Measurements from ENCODE around the gene YBX3.

YBX3 gene

DNA sequence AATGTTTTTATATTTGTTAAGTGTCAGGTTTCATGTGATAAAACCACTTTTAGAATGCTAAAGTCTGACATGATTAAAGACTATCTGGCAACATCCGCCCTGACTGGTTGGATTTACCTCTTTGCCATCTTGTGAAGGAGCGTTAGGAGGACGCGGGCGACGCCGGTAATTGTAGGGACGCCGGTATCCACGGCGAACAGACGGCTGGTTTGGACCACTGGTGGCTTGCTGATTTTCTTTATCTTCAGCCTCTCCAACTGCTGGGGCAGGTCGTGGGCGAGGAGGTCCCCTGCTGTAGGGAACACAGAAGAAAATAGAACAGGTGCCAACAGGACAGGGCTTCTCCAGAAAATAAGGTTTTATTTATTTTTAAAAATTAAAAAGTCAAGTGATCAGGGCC, 21.3 kb downstream of the YBX3 start:
- no peak for DNase-seq (ENCODE audit: low read depth)
- no peak overlapping the region for H3K4me3 ChIP-seq (ENCODE audit: low read length)
- no peak for TF ChIP-seq CTCF (IDR thresholded peaks at IDR 0.05; ENCODE audit: insufficient read depth, low read depth, low read length, missing control alignments)

GRCh38 chr12:10701131-10701681, 21.9 kb downstream of the YBX3 start:
- no peak for DNase-seq (ENCODE audit: low read depth)
- H3K4me3 ChIP-seq (ENCODE audit: low read length), result no peak overlapping the region
- no peak for TF ChIP-seq CTCF (IDR thresholded peaks at IDR 0.05; ENCODE audit: insufficient read depth, low read depth, low read length, missing control alignments)

DNA sequence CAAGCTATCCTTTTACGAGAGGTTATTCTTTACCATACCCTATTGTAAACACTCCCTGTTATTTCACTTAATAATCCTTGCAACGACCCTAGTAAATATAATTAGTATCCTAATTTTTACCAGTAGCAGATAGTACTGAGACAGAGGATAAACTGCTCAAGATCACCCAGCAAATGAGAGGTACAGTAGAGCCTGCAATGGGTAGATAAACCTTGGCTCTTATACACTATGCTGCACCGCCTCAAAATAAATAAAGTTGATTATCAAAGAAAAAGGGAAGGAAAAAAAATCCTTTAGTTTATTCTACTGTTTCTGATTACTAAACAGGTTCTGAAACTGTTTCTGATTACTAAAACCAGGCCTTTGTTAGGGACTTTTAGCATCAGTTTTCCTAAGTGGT, 22.5 kb downstream of the YBX3 start:
- no peak for TF ChIP-seq CTCF (IDR thresholded peaks at IDR 0.05; ENCODE audit: insufficient read depth, low read depth, low read length, missing control alignments)
- no peak for DNase-seq (ENCODE audit: low read depth)
- no peak overlapping the region for H3K4me3 ChIP-seq (ENCODE audit: low read length)

- DNase-seq (ENCODE audit: low read depth), result no peak
- no peak for TF ChIP-seq CTCF (IDR thresholded peaks at IDR 0.05; ENCODE audit: insufficient read depth, low read depth, low read length, missing control alignments)
- H3K4me3 ChIP-seq (ENCODE audit: low read length), result no peak overlapping the region
Observed at GRCh38 chr12:10697862-10698261, 25.3 kb downstream of the YBX3 start.

GRCh38 chr12:10697156-10697555, 26.0 kb downstream of the YBX3 start:
- no peak for TF ChIP-seq CTCF (IDR thresholded peaks at IDR 0.05; ENCODE audit: insufficient read depth, low read depth, low read length, missing control alignments)
- DNase-seq (ENCODE audit: low read depth), result no peak
- no peak overlapping the region for H3K4me3 ChIP-seq (ENCODE audit: low read length)

DNA sequence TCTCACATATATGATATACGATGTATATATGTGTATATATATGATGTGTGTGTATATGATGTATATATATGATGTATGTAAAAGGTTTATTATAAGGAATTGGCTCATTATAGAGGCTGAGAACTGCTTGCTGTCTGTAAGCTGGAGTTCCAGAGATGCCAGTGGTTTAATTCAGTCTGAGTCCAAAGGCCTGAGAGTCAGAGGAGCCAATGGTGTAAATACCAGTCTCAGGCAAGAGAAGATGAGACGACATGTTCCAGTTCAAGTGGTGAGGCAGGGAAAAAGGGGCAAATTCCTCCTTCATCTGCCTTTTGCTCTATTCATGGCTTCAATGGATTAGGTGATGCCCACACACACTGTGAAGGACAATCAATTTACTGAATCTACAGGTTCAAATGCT, 32.2 kb downstream of the YBX3 start:
- TF ChIP-seq CTCF (IDR thresholded peaks at IDR 0.05; ENCODE audit: insufficient read depth, low read depth, low read length, missing control alignments), result no peak
- no peak for DNase-seq (ENCODE audit: low read depth)
- no peak overlapping the region for H3K4me3 ChIP-seq (ENCODE audit: low read length)

DNA sequence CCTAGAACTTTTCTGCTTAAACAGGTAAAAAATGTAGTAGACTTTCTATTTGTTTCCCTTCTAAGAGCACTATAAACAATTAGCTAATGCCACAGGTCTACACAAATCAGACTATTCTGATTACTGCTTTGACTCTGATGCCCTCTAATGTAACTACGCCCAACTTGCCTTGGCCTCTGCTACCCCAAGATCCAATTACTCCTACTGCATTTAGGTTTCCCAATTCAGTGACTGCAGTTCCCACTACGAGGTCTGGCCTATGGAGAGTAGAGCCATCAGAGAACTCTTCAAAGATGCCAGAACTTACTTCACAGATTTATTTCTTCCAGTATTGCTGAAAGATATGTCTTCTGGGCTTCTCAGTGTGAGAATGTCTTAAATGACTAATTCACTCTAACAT, 34.0 kb downstream of the YBX3 start:
- no peak overlapping the region for H3K4me3 ChIP-seq (ENCODE audit: low read length)
- no peak for DNase-seq (ENCODE audit: low read depth)
- no peak for TF ChIP-seq CTCF (IDR thresholded peaks at IDR 0.05; ENCODE audit: insufficient read depth, low read depth, low read length, missing control alignments)
